ENCODE results near the gene ZNG1A. TPM values are rescaled to one million over a fixed set of nuclear protein-coding genes. Genes with fewer than 3 reads are reported as not detected.
"Not testable (repeated sequence)": the region's sequence is repeated elsewhere in the genome, so short reads cannot be mapped to it uniquely, and the experiment has no call there.

Gene ZNG1A
- total and polyA plus RNA-seq, 8 donors, result 14.1 to 31.1 (median 20.3) TPM

- ATAC-seq; H3K27me3 ChIP-seq; H3K36me3 ChIP-seq; H3K27ac ChIP-seq; H3K4me1 ChIP-seq; intact Hi-C loops (cut with DNase I); H3K4me3 ChIP-seq; FAIRE-seq; H3K9me3 ChIP-seq; DNase-seq: not testable (repeated sequence)
Observed at GRCh38 chr9:151173-151572, 27.7 kb downstream of the ZNG1A start.

GRCh38 chr9:139880-140279 lies 39.0 kb downstream of the ZNG1A start:
- 94 to 97% methylated on average over 17 of the region's 17 CpGs for WGBS, 2 donors
- H3K9me3 ChIP-seq; H3K27ac ChIP-seq; H3K27me3 ChIP-seq; H3K4me3 ChIP-seq; H3K4me1 ChIP-seq; ATAC-seq; H3K36me3 ChIP-seq; intact Hi-C loops (cut with DNase I); DNase-seq; FAIRE-seq: not testable (repeated sequence)

GRCh38 chr9:117995-118467 lies 60.8 kb downstream of the ZNG1A start, which contains the start of gene FOXD4:
TSS of gene FOXD4 (minus strand) at chr9:118417. CDS start at chr9:118119, 298 bp downstream.
- 41% methylated on average over 28 to 30 of the region's 30 CpGs for WGBS, 2 donors
- H3K36me3 ChIP-seq; H3K27ac ChIP-seq; DNase-seq; intact Hi-C loops (cut with DNase I); ATAC-seq; FAIRE-seq; H3K4me1 ChIP-seq; H3K4me3 ChIP-seq; H3K9me3 ChIP-seq: not testable (repeated sequence)
- peaks cover 0 to 22% (median 6%) of the 10 kb centered on the region in 4 donors for H3K27me3 ChIP-seq

- H3K4me1 ChIP-seq; FAIRE-seq; H3K9me3 ChIP-seq; intact Hi-C loops (cut with DNase I); ATAC-seq; H3K27ac ChIP-seq; H3K4me3 ChIP-seq; H3K36me3 ChIP-seq: not testable (repeated sequence)
- peak in 1 of 6 donors; percentile 74 for DNase-seq
- H3K27me3 ChIP-seq, result peaks cover 0 to 24% (median 6%) of the 10 kb centered on the region in 4 donors
- WGBS, 2 donors, result 9 to 14% methylated on average over 31 to 62 of the region's 71 CpGs
Observed at GRCh38 chr9:117144-117994, 61.5 kb downstream of the ZNG1A start.

- peaks cover 0 to 25% (median 6%) of the 10 kb centered on the region in 4 donors for H3K27me3 ChIP-seq
- H3K36me3 ChIP-seq; FAIRE-seq; H3K4me1 ChIP-seq; ATAC-seq; H3K27ac ChIP-seq; intact Hi-C loops (cut with DNase I); H3K4me3 ChIP-seq; H3K9me3 ChIP-seq: not testable (repeated sequence)
- peak in 1 of 6 donors; percentile 57 for DNase-seq
- WGBS, 2 donors, result 13 to 15% methylated on average over 32 to 40 of the region's 41 CpGs
Observed at GRCh38 chr9:116239-117077, 62.4 kb downstream of the ZNG1A start.

GRCh38 chr9:115118-115451 lies 63.8 kb downstream of the ZNG1A start:
- H3K27ac ChIP-seq; FAIRE-seq; H3K4me1 ChIP-seq; DNase-seq; H3K9me3 ChIP-seq; H3K36me3 ChIP-seq; intact Hi-C loops (cut with DNase I): not testable (repeated sequence)
- Histone ChIP-seq H3K27me3 (peaks cover 0 to 25% (median 6%) of the 10 kb centered on the region in 4 donors), H3K4me3 (peak overlapping the region in 1 of 4 donors; percentile 51)
- 15 to 21% methylated on average over 9 to 11 of the region's 11 CpGs for WGBS, 2 donors
- ATAC-seq, result peak in 1 of 4 donors; percentile 6

GRCh38 chr9:114267-115117 lies 64.4 kb downstream of the ZNG1A start:
- WGBS, 2 donors, result 4% methylated on average over 64 to 73 of the region's 73 CpGs
- DNase-seq, result peak in 2 of 6 donors; percentile 16 to 74
- H3K9me3 ChIP-seq; FAIRE-seq; H3K4me1 ChIP-seq; H3K27ac ChIP-seq; intact Hi-C loops (cut with DNase I); H3K36me3 ChIP-seq: not testable (repeated sequence)
- peak; percentile 43 to 64 (median 58) for ATAC-seq
- peak overlapping the region; percentile 10 to 51 (median 30) for H3K4me3 ChIP-seq
- H3K27me3 ChIP-seq, result peaks cover 0 to 25% (median 6%) of the 10 kb centered on the region in 4 donors

GRCh38 chr9:113468-114266 lies 65.2 kb downstream of the ZNG1A start:
- intact Hi-C loops (cut with DNase I); H3K27ac ChIP-seq; H3K4me1 ChIP-seq; H3K36me3 ChIP-seq; H3K9me3 ChIP-seq; FAIRE-seq: not testable (repeated sequence)
- peak overlapping the region; percentile 10 to 51 (median 30) for H3K4me3 ChIP-seq
- H3K27me3 ChIP-seq, result peaks cover 0 to 25% (median 6%) of the 10 kb centered on the region in 4 donors
- DNase-seq (peak in 4 of 6 donors; percentile 18 to 68 (median 43)), ATAC-seq (peak; percentile 35 to 77 (median 68))
- WGBS, 2 donors, result 4% methylated on average over 85 to 110 of the region's 111 CpGs

- H3K4me1 ChIP-seq; H3K9me3 ChIP-seq; intact Hi-C loops (cut with DNase I); H3K27ac ChIP-seq; DNase-seq; FAIRE-seq; H3K36me3 ChIP-seq: not testable (repeated sequence)
- H3K27me3 ChIP-seq, result peaks cover 0 to 25% (median 6%) of the 10 kb centered on the region in 4 donors
- 13 to 15% methylated on average over 36 to 51 of the region's 55 CpGs for WGBS, 2 donors
- H3K4me3 ChIP-seq, result peak overlapping the region in 2 of 4 donors; percentile 36 to 51
- peak in 3 of 4 donors; percentile 11 to 39 (median 13) for ATAC-seq
Observed at GRCh38 chr9:112589-113467, 66.0 kb downstream of the ZNG1A start.

- H3K4me1 ChIP-seq; H3K27ac ChIP-seq; H3K36me3 ChIP-seq; H3K4me3 ChIP-seq; ATAC-seq; H3K9me3 ChIP-seq; intact Hi-C loops (cut with DNase I); DNase-seq: not testable (repeated sequence)
- FAIRE-seq, result peak; percentile 87
- peaks cover 0 to 19% (median 5%) of the 10 kb centered on the region in 4 donors for H3K27me3 ChIP-seq
- 23 to 31% methylated on average over 3 to 4 of the region's 4 CpGs for WGBS, 2 donors
Observed at GRCh38 chr9:110672-111071, 68.2 kb downstream of the ZNG1A start.
